ENCODE results near the gene ZC3H12D. TPM values are rescaled to one million over a fixed set of nuclear protein-coding genes. Genes with fewer than 3 reads are reported as not detected.

Gene ZC3H12D
- total and polyA plus RNA-seq, 9 of the 15 experiments (the other 6 are each of a cell fraction or from before 2014, with no cell fraction given) = 0.04 to 0.27 (median 0.05) TPM; not detected in 3

- H2AFZ ChIP-seq (ENCODE audit: low read depth, low read length) = no peak overlapping the region
- H3K4me1 ChIP-seq (replicated peaks in 1 of 2; ENCODE audit: control insufficient read depth in 2 of 2, insufficient read depth in 2 of 2, low read length in 2 of 2) = no peaks in the 10 kb centered on the region; a peak in 1 of 5 replicates
- no peaks in the 10 kb centered on the region for H3K9me3 ChIP-seq (replicated peaks; ENCODE audit: control insufficient read depth, insufficient read depth, low read depth, low read length)
- no peaks in the 10 kb centered on the region for H3K9me1 ChIP-seq (ENCODE audit: control insufficient read depth, insufficient read depth, low read length)
- FAIRE-seq (no peak), ATAC-seq (no peak), DNase-seq (ENCODE audit: extremely low read depth in 1 of 4, low spot score in 3 of 4) (no peak)
- intact Hi-C loops (cut with micrococcal nuclease) (loop anchor here (5.0 kb wide), 1 partner anchor 111 kb away; the partner anchor contains the start of gene TAB2), in situ Hi-C loops (cut with MboI) (loop anchor here (5.0 to 25.0 kb wide), 3 partner anchors 336 to 866 kb away; no protein-coding TSS in a partner anchor)
- 0 out of 2 replicates have a peak, but pooled peaks cover 7% of the 10 kb centered on the region for H4K20me1 ChIP-seq (replicated peaks; ENCODE audit: control insufficient read depth, insufficient read depth, low read length)
- TF ChIP-seq ZNF586 (CRISPR knock-in tag; conservative IDR thresholded peaks at IDR 0.05) = no peak
- no peak for TF ChIP-seq CBX2 (IDR thresholded peaks at IDR 0.05; ENCODE audit: insufficient read depth, low read length, poor library complexity, severe bottlenecking)
- TF ChIP-seq ILF3 (IDR thresholded peaks at IDR 0.05; ENCODE audit: borderline replicate concordance) = no peak
- TF ChIP-seq SMARCB1 (IDR thresholded peaks at IDR 0.05; ENCODE audit: insufficient read length, low read depth) = no peak
- TF ChIP-seq HDGF (IDR thresholded peaks at IDR 0.05) = no peak
- TF ChIP-seq ZNF121 (CRISPR knock-in tag; conservative IDR thresholded peaks at IDR 0.05) = no peak
- WGBS (ENCODE audit: insufficient coverage, low coverage, missing lambda C conversion rate) = 8% methylated on average over 4 of the region's 4 CpGs
- H3K79me2 ChIP-seq (ENCODE audit: control insufficient read depth, insufficient read depth, low read length) = no peaks in the 10 kb centered on the region
- no peak overlapping the region for H3K4me2 ChIP-seq (ENCODE audit: insufficient read depth, low read length)
- H3K27me3 ChIP-seq (ENCODE audit: control insufficient read depth in 2 of 2, insufficient read depth in 2 of 2, low read length in 2 of 2) = peaks cover 38 to 65% of the 10 kb centered on the region in 2 experiments
- POLR2A ChIA-PET = interaction anchor here (0.6 to 1.1 kb wide), 2 partner anchors 9 to 585 kb away, joined by 3 to 4 read pairs; no protein-coding TSS in a partner anchor
- no peak overlapping the region for H3K9ac ChIP-seq (ENCODE audit: insufficient read depth in 1 of 2, low read depth in 2 of 2, low read length in 2 of 2)
- BruUV-seq (replicated peaks) = no TSS peak
- H3K27ac ChIP-seq (ENCODE audit: extremely low read depth, low read depth, low read length) = no peak overlapping the region
- H3K4me3 ChIP-seq = no peak overlapping the region
- H3K36me3 ChIP-seq (ENCODE audit: control insufficient read depth, insufficient read depth, low read length) = no peaks in the 10 kb centered on the region
- CTCF ChIA-PET (ENCODE audit: low intra/inter-chr PET ratio) = interaction anchor here (5.5 kb wide), 1 partner anchor 344 kb away, joined by 67 read pairs; no protein-coding TSS in a partner anchor
Measured at GRCh38 chr6:149428606-149429005, 56.2 kb downstream of the ZC3H12D start.

Data from K562 (cell line).